ENCODE results near the gene NTN4.

GRCh38 chr12:95641299-95641952 is 149.1 kb downstream of the NTN4 start:
- TF ChIP-seq POLR2AphosphoS5 (IDR thresholded peaks at IDR 0.05) (no peak), EP300 (IDR thresholded peaks at IDR 0.05) (no peak), CTCF (IDR thresholded peaks at IDR 0.05) (no peak), POLR2A (IDR thresholded peaks at IDR 0.05) (no peak)
